Loucy (cell line): ENCODE measurements around the gene WHAMM.

Experiments
- EZH2phosphoT487 ChIP-seq: fragments of 200-600 bp; IDR thresholded peaks from 2 replicates; pipeline ENCODE4 v1.6.1; 2018; ENCODE audit warnings: antibody characterized with exemption, mild to moderate bottlenecking, moderate library complexity, borderline replicate concordance
- TF ChIP-seq, protein P1 (sequence below): fragments of 200-600 bp; sonication (generic); conservative IDR thresholded peaks from 2 replicates; pipeline ENCODE4 v1.5.1; 2014; ENCODE audit warnings: mild to moderate bottlenecking, antibody characterized with exemption, low read length

DNA sequence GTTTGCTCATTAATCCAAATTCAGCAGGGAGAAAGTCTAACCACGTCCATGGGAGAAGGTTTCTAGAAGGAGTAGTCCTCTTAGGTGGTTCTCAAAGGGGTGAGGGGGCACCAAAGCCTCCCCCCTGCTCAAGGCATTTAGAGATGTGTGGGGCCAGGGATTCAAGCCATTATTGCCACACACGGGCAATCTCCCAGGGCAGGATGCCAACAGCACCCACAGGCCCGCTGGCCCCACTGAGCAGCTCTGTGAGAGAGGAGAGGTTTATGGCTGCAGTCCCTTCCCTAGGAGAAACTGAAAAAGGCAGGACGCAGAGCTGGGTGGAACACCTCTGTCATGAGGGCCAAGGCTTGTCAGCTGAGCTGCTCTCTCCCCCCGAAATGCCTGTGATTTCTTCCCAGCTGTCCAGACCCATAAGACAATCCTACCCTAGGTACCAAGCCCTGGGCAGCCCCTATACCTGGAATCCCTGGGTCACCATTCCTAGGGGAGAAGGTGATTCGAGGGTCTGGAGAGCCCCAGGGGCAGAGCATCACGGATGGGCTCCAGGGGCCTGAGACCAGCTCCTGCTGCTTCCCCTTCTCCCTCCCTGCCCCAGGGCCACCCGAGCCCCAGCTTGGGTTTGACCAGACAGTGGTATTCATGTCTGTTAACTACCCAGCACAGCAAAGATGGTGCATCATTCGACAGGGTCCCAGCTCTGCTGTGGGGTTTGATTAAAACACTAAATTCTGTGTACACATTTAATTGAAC lies 39.0 kb downstream of the WHAMM start:
- TF ChIP-seq, protein P1, sequence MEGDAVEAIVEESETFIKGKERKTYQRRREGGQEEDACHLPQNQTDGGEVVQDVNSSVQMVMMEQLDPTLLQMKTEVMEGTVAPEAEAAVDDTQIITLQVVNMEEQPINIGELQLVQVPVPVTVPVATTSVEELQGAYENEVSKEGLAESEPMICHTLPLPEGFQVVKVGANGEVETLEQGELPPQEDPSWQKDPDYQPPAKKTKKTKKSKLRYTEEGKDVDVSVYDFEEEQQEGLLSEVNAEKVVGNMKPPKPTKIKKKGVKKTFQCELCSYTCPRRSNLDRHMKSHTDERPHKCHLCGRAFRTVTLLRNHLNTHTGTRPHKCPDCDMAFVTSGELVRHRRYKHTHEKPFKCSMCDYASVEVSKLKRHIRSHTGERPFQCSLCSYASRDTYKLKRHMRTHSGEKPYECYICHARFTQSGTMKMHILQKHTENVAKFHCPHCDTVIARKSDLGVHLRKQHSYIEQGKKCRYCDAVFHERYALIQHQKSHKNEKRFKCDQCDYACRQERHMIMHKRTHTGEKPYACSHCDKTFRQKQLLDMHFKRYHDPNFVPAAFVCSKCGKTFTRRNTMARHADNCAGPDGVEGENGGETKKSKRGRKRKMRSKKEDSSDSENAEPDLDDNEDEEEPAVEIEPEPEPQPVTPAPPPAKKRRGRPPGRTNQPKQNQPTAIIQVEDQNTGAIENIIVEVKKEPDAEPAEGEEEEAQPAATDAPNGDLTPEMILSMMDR = no peak
- no peak for TF ChIP-seq EZH2phosphoT487
